ENCODE results near the gene LPP. TPM values are rescaled to one million over a fixed set of nuclear protein-coding genes. Genes with fewer than 3 reads are reported as not detected.
A peak's percentile ranks its signal among the peaks of the same experiment; 100 is the strongest.

Gene LPP
- polyA plus RNA-seq, 1 experiment, result 60.0 TPM

DNA sequence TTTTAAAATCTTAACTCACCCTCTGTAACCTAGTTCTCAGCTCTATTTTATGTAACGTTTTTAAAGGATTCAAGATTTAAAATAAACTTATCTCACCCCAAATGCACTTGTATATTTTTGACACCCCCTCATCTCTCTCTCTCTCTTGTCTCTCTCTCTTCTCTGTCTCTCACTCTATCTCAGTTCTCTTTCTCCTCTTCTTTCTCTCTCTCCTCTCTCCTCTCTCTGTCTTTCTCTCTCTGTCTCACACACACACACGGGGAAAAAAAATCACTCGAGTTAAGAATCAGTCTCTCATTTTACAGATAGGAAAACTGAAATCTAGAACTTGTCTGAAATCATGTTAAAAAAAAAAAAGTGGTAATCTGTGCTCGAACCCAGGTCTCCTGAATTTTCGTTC lies 108.5 kb downstream of the LPP start:
- DNase-seq (ENCODE audit: low read depth), result no peak
- ChIA-PET POLR2A (interaction anchor here (0.7 kb wide), 1 partner anchor 106 kb away, joined by 5 read pairs; no protein-coding TSS in a partner anchor), CTCF (interaction anchor here (0.6 to 6.9 kb wide), 3 partner anchors 21 to 523 kb away, joined by 3 to 45 read pairs (median 3); no protein-coding TSS in a partner anchor)
- Histone ChIP-seq H3K27me3 (ENCODE audit: control insufficient read depth, insufficient read depth, low read length) (no peaks in the 10 kb centered on the region), H3K4me3 (ENCODE audit: low read depth, low read length) (no peak overlapping the region), H3K36me3 (ENCODE audit: control insufficient read depth, insufficient read depth, low read length) (no peaks in the 10 kb centered on the region)
- TF ChIP-seq CTCF (IDR thresholded peaks at IDR 0.05; ENCODE audit: insufficient read depth, low read depth, low read length), result no peak

DNA sequence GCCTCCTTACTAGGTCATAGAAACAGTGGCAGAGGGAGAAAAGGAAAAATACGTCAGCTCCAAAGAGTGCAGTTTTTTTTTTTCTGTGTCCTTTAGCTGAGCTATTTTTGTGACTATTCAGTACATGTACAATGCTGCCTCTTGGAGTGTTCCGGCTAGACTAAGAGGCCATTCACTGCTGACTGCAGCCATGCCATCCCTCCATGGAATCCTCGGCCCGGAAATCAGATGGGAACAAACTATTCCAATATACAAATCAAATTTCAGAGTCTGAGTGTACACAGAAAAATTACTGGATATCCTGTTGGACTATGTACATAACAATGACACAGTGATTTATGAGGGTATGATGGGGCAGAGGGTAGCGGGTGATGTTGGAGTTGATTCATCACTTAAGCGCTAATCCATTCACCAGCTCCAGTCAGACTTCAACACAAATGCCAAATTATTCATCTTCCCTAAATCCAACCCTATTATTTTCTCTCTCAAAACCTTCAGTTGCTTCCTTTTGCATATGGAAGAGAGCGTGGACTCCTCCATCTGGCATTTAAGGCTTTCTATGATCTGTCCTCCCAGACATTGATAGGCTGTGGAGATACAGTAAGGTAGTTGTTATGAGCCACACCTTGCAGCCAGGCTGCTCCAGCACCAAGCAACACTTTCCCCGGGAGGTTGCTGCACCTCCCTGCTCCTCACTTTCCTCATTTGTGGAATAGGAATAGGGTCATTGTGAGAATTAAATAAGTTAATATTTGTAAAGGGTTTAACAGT lies 109.1 kb downstream of the LPP start:
- Histone ChIP-seq H3K36me3 (ENCODE audit: control insufficient read depth, insufficient read depth, low read length) (no peaks in the 10 kb centered on the region), H3K27me3 (ENCODE audit: control insufficient read depth, insufficient read depth, low read length) (no peaks in the 10 kb centered on the region), H3K4me3 (ENCODE audit: low read depth, low read length) (no peak overlapping the region)
- peak; percentile 42 for DNase-seq (ENCODE audit: low read depth)
- CTCF ChIA-PET, result interaction anchor here (0.6 to 6.9 kb wide), 3 partner anchors 21 to 524 kb away, joined by 3 to 45 read pairs (median 3); no protein-coding TSS in a partner anchor
- no peak for TF ChIP-seq CTCF (IDR thresholded peaks at IDR 0.05; ENCODE audit: insufficient read depth, low read depth, low read length)
- POLR2A ChIA-PET, result interaction anchor here (0.7 kb wide), 1 partner anchor 106 kb away, joined by 5 read pairs; no protein-coding TSS in a partner anchor

DNA sequence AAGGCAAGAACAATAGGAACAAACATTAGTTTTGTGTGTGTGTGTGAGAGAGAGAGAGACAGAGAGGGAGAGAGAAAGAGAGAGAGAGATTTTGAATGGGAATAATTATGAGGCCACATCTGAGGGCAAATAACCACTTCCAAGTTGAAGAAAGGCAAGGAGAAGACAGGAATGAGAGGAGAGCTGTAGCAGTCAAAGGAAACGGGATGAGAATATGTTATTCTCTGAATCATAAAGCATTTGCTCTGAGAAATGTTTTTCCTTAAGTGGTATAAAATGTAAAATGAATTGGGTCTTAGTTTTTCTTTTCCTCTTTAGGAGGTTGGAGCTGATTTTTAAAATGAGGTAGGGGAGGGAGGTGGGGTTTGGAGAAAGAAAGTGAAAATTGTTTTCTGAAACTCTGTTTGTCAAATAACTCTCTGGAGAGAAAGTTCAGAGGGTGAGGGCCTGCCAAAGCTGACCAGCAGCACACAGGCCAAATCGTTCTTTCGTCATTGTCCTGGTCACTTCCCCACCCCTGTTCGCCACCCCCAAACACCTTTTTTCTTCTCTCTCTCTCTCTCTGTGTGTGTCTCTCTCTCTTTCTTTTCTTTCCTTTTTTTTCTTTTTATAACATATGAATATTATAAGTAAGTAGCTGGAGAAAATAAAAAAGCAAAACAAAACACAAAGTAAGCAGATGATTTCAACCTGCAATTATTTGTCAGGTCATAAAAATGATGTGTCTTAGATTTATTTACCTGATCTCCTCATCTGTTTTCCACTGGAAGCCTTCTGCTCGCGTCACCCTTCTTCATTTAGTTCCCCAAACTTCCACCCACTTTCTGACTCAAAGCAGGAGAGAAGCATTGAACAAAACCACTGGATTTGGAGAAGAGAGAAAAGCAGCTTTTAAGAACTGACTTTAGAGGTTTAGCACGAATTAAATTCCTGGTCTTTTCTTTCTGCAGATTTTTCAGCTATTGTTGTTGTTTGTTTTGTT lies 110.6 kb downstream of the LPP start:
- TF ChIP-seq CTCF (IDR thresholded peaks at IDR 0.05; ENCODE audit: insufficient read depth, low read depth, low read length), result no peak
- no peak overlapping the region for H3K4me3 ChIP-seq (ENCODE audit: low read depth, low read length)
- H3K36me3 ChIP-seq (ENCODE audit: control insufficient read depth, insufficient read depth, low read length), result no peaks in the 10 kb centered on the region
- ChIA-PET CTCF (interaction anchor here (0.6 to 6.9 kb wide), 3 partner anchors 42 to 525 kb away, joined by 3 to 45 read pairs (median 6); no protein-coding TSS in a partner anchor), POLR2A (interaction anchor here (0.6 to 0.7 kb wide), 2 partner anchors 24 to 47 kb away, joined by 3 read pairs; no protein-coding TSS in a partner anchor)
- H3K27me3 ChIP-seq (ENCODE audit: control insufficient read depth, insufficient read depth, low read length), result no peaks in the 10 kb centered on the region
- DNase-seq (ENCODE audit: low read depth), result peak; percentile 41

DNA sequence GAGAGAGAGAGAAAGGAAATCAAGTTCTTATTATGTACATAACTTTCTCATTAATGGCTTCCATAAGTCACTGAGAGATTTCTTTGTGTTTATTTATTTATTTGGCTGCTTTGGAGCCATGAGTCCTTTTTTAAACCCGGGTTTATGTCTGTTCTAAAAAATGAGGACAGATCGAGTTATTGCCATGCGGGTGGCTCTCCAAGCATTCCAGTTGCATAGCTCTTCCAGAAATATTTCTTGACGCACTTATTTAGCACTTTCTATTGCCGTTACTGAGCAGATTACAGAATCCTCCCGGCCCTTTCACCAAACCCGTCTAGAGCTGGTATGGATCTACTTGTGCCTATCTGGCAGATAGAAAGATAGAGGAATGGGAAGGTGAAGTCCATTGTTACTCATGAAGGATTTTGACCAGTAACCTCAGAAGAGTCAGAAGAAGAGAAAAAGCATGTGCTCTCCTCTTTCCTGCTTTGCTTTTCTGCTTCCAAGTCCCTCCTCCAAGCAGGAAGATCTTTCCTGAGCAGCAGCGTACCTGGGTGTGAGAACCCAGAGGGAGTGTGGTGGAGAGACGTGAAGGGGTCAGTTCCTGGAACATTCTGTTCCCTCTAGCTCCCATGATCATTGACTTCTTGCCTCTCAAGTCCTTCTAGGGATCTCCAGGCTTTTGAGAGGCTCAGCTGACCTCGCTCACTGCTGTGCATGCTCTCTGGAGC lies 112.8 kb downstream of the LPP start:
- Histone ChIP-seq H3K36me3 (ENCODE audit: control insufficient read depth, insufficient read depth, low read length) (no peaks in the 10 kb centered on the region), H3K27me3 (ENCODE audit: control insufficient read depth, insufficient read depth, low read length) (no peaks in the 10 kb centered on the region), H3K4me3 (ENCODE audit: low read depth, low read length) (peak overlapping the region; percentile 32)
- ChIA-PET CTCF (interaction anchor here (0.7 to 1.9 kb wide), 3 partner anchors 102 to 526 kb away, joined by 3 to 9 read pairs (median 4); no protein-coding TSS in a partner anchor), POLR2A (interaction anchor here (0.5 to 1.0 kb wide), 5 partner anchors 112 to 332 kb away, joined by 3 to 10 read pairs (median 3); no protein-coding TSS in a partner anchor)
- no peak for TF ChIP-seq CTCF (IDR thresholded peaks at IDR 0.05; ENCODE audit: insufficient read depth, low read depth, low read length)
- peak; percentile 70 for DNase-seq (ENCODE audit: low read depth)
